HepG2 (cell line): ENCODE data around the gene NKX2-3. TPM values are rescaled to one million over a fixed set of nuclear protein-coding genes. Genes with fewer than 3 reads are reported as not detected.

ENCODE experiments used
- ATAC-seq: fragments of 200-7000 bp; cut with Tn5 transposase; 3 replicates; pipeline ENCODE4 v1.9.1; 2020; ENCODE audit warnings: mild to moderate bottlenecking, moderate library complexity
- BruUV-seq: library from RNA; stranded (reverse); fragments of 400-500 nt; replicated peaks from 2 replicates; lab custom pipeline; 2021; lab: Mats Ljungman, UMichigan
- CTCF ChIA-PET: fragments of 300-600 bp; formaldehyde crosslinking; extraction: SDS; loops from one replicate; lab custom pipeline; 2021; ENCODE audit warnings: low total read pairs, inconsistent platforms, low intra/inter-chr PET ratio; lab: Yijun Ruan, JAX
- POLR2A ChIA-PET: fragments of 350-600 bp; sonication (Branson Sonifier 250); formaldehyde crosslinking; loops from one replicate; lab custom pipeline; 2020; ENCODE audit warnings: antibody characterized with exemption, inconsistent platforms; lab: Yijun Ruan, JAX
- DNase-seq: peaks from one replicate; pipeline ENCODE4 v3.0.0-alpha.2; 2015; ENCODE audit warnings: low spot score
- FAIRE-seq: peaks from 3 replicates; lab custom pipeline; 2011; peaks lifted over from hg19 to GRCh38; lab: Jason Lieb, UNC
- H2AFZ ChIP-seq: one replicate; pipeline ENCODE4 v1.6.1; 2011; ENCODE audit warnings: low read length, inconsistent platforms
- H3K27ac ChIP-seq: fragments of 300-600 bp; 3 replicates; pipeline ENCODE4 v1.8.0; 2011; ENCODE audit warnings: mixed run types, mild to moderate bottlenecking, mixed read lengths, low read length, inconsistent platforms; ENCODE audit not compliant: insufficient read depth; ENCODE audit errors: extremely low read length
- H3K27me3 ChIP-seq, 2 experiments: fragments of 200-600 bp in 1 of 2; 2 replicates in 1 of 2; 3 replicates in 1 of 2; pipeline versions ENCODE4 v1.6.0 to v1.8.0; 2011; ENCODE audit warnings: low read length in 2 of 2, mild to moderate bottlenecking in 2 of 2, moderate library complexity in 2 of 2, inconsistent platforms in 1 of 2; ENCODE audit not compliant: insufficient read depth in 2 of 2, control insufficient read depth in 1 of 2
- H3K36me3 ChIP-seq, 2 experiments: fragments of 200-600 bp in 1 of 2; replicated peaks in 1 of 2; 2 replicates in 1 of 2; 3 replicates in 1 of 2; pipeline versions ENCODE4 v1.5.1 to v1.8.0; 2011; ENCODE audit warnings: low read length in 2 of 2, inconsistent platforms in 1 of 2; ENCODE audit not compliant: insufficient read depth in 2 of 2, control insufficient read depth in 1 of 2
- H3K4me1 ChIP-seq: 2 replicates; pipeline ENCODE4 v1.5.1; 2012; ENCODE audit warnings: low read length, inconsistent platforms; ENCODE audit not compliant: insufficient read depth
- H3K4me2 ChIP-seq: 2 replicates; pipeline ENCODE4 v1.6.0; 2011; ENCODE audit warnings: low read depth, low read length, inconsistent platforms
- H3K4me3 ChIP-seq, 3 experiments: fragments of 200-600 bp in 1 of 3; sonication (generic), shearing (Covaris generic) in 1 of 3; replicated peaks in 1 of 3; 2 replicates each; pipeline ENCODE4 v1.5.1; 2011 to 2016; ENCODE audit warnings: low read length in 3 of 3, inconsistent platforms in 2 of 3, low read depth in 2 of 3, mild to moderate bottlenecking in 2 of 3, control low read depth in 1 of 3, mixed read lengths in 1 of 3; ENCODE audit not compliant: insufficient read depth in 1 of 3
- H3K79me2 ChIP-seq: one replicate; pipeline ENCODE4 v1.6.1; 2011; ENCODE audit warnings: low read length, inconsistent platforms; ENCODE audit not compliant: insufficient read depth
- H3K9ac ChIP-seq: 2 replicates; pipeline ENCODE4 v1.6.0; 2011; ENCODE audit warnings: mild to moderate bottlenecking, low read depth, low read length, inconsistent platforms; ENCODE audit not compliant: insufficient read depth
- H3K9me3 ChIP-seq: 2 replicates; pipeline ENCODE4 v1.5.1; 2012; ENCODE audit warnings: mild to moderate bottlenecking, low read length
- H4K20me1 ChIP-seq: 2 replicates; pipeline ENCODE4 v1.6.0; 2011; ENCODE audit warnings: inconsistent platforms, mild to moderate bottlenecking, low read length, moderate library complexity; ENCODE audit not compliant: insufficient read depth
- AGO2 ChIP-seq: fragments of 200-400 bp; formaldehyde crosslinking; optimal IDR thresholded peaks from 2 replicates; pipeline ENCODE3; 2017; ENCODE audit warnings: mild to moderate bottlenecking, low read depth, low read length, moderate library complexity
- ARID3A ChIP-seq: IDR thresholded peaks from 2 replicates; pipeline ENCODE4 v1.6.1; 2012; ENCODE audit warnings: low read depth, low read length, improper control_type of control experiment
- CREB3 ChIP-seq: sonication (generic); formaldehyde crosslinking; IDR thresholded peaks from 2 replicates; pipeline ENCODE4 v1.5.0; 2020; ENCODE audit warnings: missing genetic modification reagents
- FOXK1 ChIP-seq: sonication (generic); formaldehyde crosslinking; IDR thresholded peaks from 2 replicates; pipeline ENCODE4 v1.4.0; 2020; ENCODE audit warnings: low read depth, missing genetic modification reagents, borderline replicate concordance
- JARID2 ChIP-seq: sonication (generic); formaldehyde crosslinking; IDR thresholded peaks from 2 replicates; pipeline ENCODE4 v1.8.1; 2023; ENCODE audit warnings: missing genetic modification reagents, inconsistent platforms; ENCODE audit not compliant: insufficient replicate concordance
- MED8 ChIP-seq: sonication (generic); formaldehyde crosslinking; IDR thresholded peaks from 2 replicates; pipeline ENCODE4 v1.8.1; 2023; ENCODE audit warnings: mild to moderate bottlenecking, missing genetic modification reagents; ENCODE audit not compliant: insufficient replicate concordance
- NR2F1 ChIP-seq, 2 experiments: fragments of 450-650 bp in 1 of 2; formaldehyde crosslinking in 1 of 2; IDR thresholded peaks; 2 replicates each; pipeline versions ENCODE4 v1.5.0 to v1.6.1; 2016 to 2020; ENCODE audit warnings: mild to moderate bottlenecking in 1 of 2, missing compliant biosample characterization in 1 of 2, missing genetic modification reagents in 1 of 2, moderate library complexity in 1 of 2
- PTBP1 ChIP-seq: fragments of 200-400 bp; formaldehyde crosslinking; IDR thresholded peaks from 2 replicates; pipeline ENCODE4 v1.6.1; 2018; ENCODE audit warnings: low read length, low read depth; ENCODE audit not compliant: poor library complexity, severe bottlenecking
- SAP130 ChIP-seq: IDR thresholded peaks from 2 replicates; pipeline ENCODE4 v1.6.1; 2016; ENCODE audit warnings: low read depth
- ZMAT3 ChIP-seq: sonication (generic); formaldehyde crosslinking; conservative IDR thresholded peaks from 2 replicates; pipeline ENCODE4 v1.7.0; 2021; ENCODE audit warnings: missing genetic modification reagents
- ZNF136 ChIP-seq: sonication (generic); formaldehyde crosslinking; IDR thresholded peaks from 2 replicates; pipeline ENCODE4 v1.8.1; 2022; ENCODE audit warnings: low read depth, mild to moderate bottlenecking, moderate library complexity, missing genetic modification reagents
- ZNF598 ChIP-seq: sonication (generic); formaldehyde crosslinking; IDR thresholded peaks from 2 replicates; pipeline ENCODE4 v1.5.1; 2020; ENCODE audit warnings: mild to moderate bottlenecking, missing genetic modification reagents, borderline replicate concordance
- ZNF644 ChIP-seq: IDR thresholded peaks from 2 replicates; pipeline ENCODE4 v1.6.1; 2016; ENCODE audit warnings: low read depth
- WGBS: methylation state at CpG from one replicate; pipeline ENCODE4 v1.1.6; 2017; ENCODE audit warnings: low lambda C conversion rate; 5-methylcytosine and 5-hydroxymethylcytosine counted together
- in situ Hi-C: cut with HindIII; loops from 2 replicates; pipeline ENCODE4 v1.10.0; 2017; ENCODE audit warnings: low pct_unique_long_range_greater_than_20kb; ENCODE audit not compliant: extremely low pct_ligation_motif_present
- intact Hi-C: fragments of 100-400 bp; cut with micrococcal nuclease; formaldehyde crosslinking; loops from one replicate; pipeline ENCODE4 v1.10.0; 2022; ENCODE audit not compliant: unreplicated experiment
- polyA plus RNA-seq, 8 experiments: library from polyadenylated mRNA; depleted of rRNA in 3 of 8; stranded (reverse) in 7 of 8; unstranded in 1 of 8; fragments of >200 nt; fragmentation: Illumina TruSeq in 4 of 8; extraction: Trizol in 4 of 8; gene quantifications; 2 replicates each; pipeline versions ENCODE4 v1.2.1 to v1.2.3, GENCODE V29; 2011 to 2016; ENCODE audit warnings: low read depth in 4 of 8, missing spikeins in 1 of 8, mixed read lengths in 1 of 8; ENCODE audit not compliant: insufficient read depth in 1 of 8
- total RNA-seq, 5 experiments: library from RNA; depleted of rRNA; stranded (reverse); fragments of >200 nt; fragmentation: Illumina TruSeq; extraction: Trizol; gene quantifications; 2 replicates each; pipeline ENCODE4 v1.2.3, GENCODE V29; 2016; ENCODE audit warnings: low read depth in 1 of 5
- TF ChIP-seq, protein P1 (sequence below): IDR thresholded peaks from 2 replicates; pipeline ENCODE4 v1.6.1; 2016; ENCODE audit warnings: missing genetic modification reagents, missing compliant biosample characterization
- TF ChIP-seq, protein P2 (sequence below): IDR thresholded peaks from 2 replicates; pipeline ENCODE4 v1.6.1; 2016; ENCODE audit warnings: low read depth
- TF ChIP-seq, protein P3 (sequence below): sonication (generic); formaldehyde crosslinking; IDR thresholded peaks from 2 replicates; pipeline ENCODE4 v1.5.0; 2020; ENCODE audit warnings: missing genetic modification reagents

NKX2-3 gene
- total and polyA plus RNA-seq, 2 of the 13 experiments (the other 11 are each of a cell fraction or from before 2014, with no cell fraction given) = not detected

- BruUV-seq = no TSS peak
- Histone ChIP-seq H3K4me3 (no peak overlapping the region), H3K27me3 (peaks cover 7 to 55% of the 10 kb centered on the region in 2 experiments), H3K27ac (no peak overlapping the region), H3K4me2 (no peak overlapping the region), H3K9me3 (no peaks in the 10 kb centered on the region), H4K20me1 (no peaks in the 10 kb centered on the region), H3K9ac (no peak overlapping the region), H3K4me1 (peaks cover 44% of the 10 kb centered on the region), H3K79me2 (no peaks in the 10 kb centered on the region), H3K36me3 (no peaks in the 10 kb centered on the region), H2AFZ (no peak overlapping the region)
- TF ChIP-seq CREB3 (CRISPR knock-in tag) (no peak), ZNF644 (CRISPR knock-in tag) (no peak), FOXK1 (no peak), MED8 (CRISPR knock-in tag) (no peak), ZNF598 (no peak), JARID2 (CRISPR knock-in tag) (no peak), NR2F1 (CRISPR knock-in tag; IDR thresholded peaks at IDR 0.05) (no peak), SAP130 (CRISPR knock-in tag) (no peak), AGO2 (no peak), PTBP1 (no peak), ARID3A (no peak), ZNF136 (CRISPR knock-in tag) (no peak), ZMAT3 (no peak)
- TF ChIP-seq, protein P1, sequence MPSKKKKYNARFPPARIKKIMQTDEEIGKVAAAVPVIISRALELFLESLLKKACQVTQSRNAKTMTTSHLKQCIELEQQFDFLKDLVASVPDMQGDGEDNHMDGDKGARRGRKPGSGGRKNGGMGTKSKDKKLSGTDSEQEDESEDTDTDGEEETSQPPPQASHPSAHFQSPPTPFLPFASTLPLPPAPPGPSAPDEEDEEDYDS (CRISPR knock-in tag) = no peak
- TF ChIP-seq, protein P2, sequence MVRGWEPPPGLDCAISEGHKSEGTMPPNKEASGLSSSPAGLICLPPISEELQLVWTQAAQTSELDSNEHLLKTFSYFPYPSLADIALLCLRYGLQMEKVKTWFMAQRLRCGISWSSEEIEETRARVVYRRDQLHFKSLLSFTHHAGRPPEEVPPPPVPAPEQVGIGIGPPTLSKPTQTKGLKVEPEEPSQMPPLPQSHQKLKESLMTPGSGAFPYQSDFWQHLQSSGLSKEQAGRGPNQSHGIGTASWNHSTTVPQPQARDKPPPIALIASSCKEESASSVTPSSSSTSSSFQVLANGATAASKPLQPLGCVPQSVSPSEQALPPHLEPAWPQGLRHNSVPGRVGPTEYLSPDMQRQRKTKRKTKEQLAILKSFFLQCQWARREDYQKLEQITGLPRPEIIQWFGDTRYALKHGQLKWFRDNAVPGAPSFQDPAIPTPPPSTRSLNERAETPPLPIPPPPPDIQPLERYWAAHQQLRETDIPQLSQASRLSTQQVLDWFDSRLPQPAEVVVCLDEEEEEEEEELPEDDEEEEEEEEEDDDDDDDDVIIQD (CRISPR knock-in tag) = no peak
- TF ChIP-seq, protein P3, sequence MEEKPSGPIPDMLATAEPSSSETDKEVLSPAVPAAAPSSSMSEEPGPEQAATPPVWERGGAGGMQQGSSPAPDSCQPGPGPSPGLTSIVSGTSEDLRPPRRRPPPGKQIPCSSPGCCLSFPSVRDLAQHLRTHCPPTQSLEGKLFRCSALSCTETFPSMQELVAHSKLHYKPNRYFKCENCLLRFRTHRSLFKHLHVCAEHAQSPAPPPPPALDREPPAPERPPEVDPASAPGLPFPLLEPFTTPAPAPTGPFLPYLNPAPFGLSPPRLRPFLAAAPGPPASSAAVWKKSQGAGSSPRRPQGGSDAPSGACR (CRISPR knock-in tag) = no peak
- in situ Hi-C loops (no loop called here), intact Hi-C loops (no loop called here)
- CTCF ChIA-PET = no interaction called here
- ATAC-seq (no peak), DNase-seq (no peak), FAIRE-seq (no peak)
- POLR2A ChIA-PET = no interaction called here
- 66% methylated on average over 7 of the region's 7 CpGs for WGBS
These were observed 13.1 kb upstream of the NKX2-3 start for GRCh38 chr10:99519690-99520039.
